Muscle of leg (tissue), 11 donors: ENCODE results near the gene ALS2CL. TPM values are rescaled to one million over a fixed set of nuclear protein-coding genes. Genes with fewer than 3 reads are reported as not detected.

Experiments
- DNase-seq: peaks from one replicate; pipeline ENCODE4 v3.0.0; 2013
- H3K27ac ChIP-seq: one replicate; pipeline ENCODE4 v1.5.1; 2013; ENCODE audit warnings: mild to moderate bottlenecking, low read length, control low read depth
- H3K27me3 ChIP-seq: one replicate; pipeline ENCODE4 v1.6.1; 2013; ENCODE audit warnings: low read length; ENCODE audit not compliant: control insufficient read depth, insufficient read depth
- H3K36me3 ChIP-seq: one replicate; pipeline ENCODE4 v1.6.1; 2013; ENCODE audit warnings: low read length; ENCODE audit not compliant: control insufficient read depth, insufficient read depth
- H3K4me1 ChIP-seq: one replicate; pipeline ENCODE4 v1.6.1; 2013; ENCODE audit warnings: low read length; ENCODE audit not compliant: control insufficient read depth, insufficient read depth
- H3K4me3 ChIP-seq: one replicate; pipeline ENCODE4 v1.5.1; 2013; ENCODE audit warnings: low read length, control low read depth
- H3K9me3 ChIP-seq: replicated peaks from 2 replicates; pipeline ENCODE4 v1.6.1; 2013; ENCODE audit warnings: low read depth, low read length; ENCODE audit not compliant: control insufficient read depth
- WGBS: methylation state at CpG from one replicate; pipeline ENCODE4 v1.1.5; 2013; ENCODE audit warnings: missing lambda C conversion rate; ENCODE audit not compliant: insufficient coverage; 5-methylcytosine and 5-hydroxymethylcytosine counted together
- polyA plus RNA-seq, 8 donors: library from polyadenylated mRNA; unstranded; fragments of 120-200 nt; gene quantifications; one replicate each; pipeline versions ENCODE4 v1.2.1 to v1.2.3, GENCODE V29; 2013; ENCODE audit warnings: inconsistent platforms in 1 of 8, low replicate concordance in 1 of 8; ENCODE audit not compliant: insufficient read length in 8 of 8, insufficient read depth in 1 of 8
- total RNA-seq: library from RNA; stranded (reverse); fragments of 120-200 nt; gene quantifications from one replicate; pipeline ENCODE4 v1.2.4, GENCODE V29; 2013

The ALS2CL gene
- total and polyA plus RNA-seq, 9 donors, result 1.9 to 7.3 (median 5.8) TPM

DNA sequence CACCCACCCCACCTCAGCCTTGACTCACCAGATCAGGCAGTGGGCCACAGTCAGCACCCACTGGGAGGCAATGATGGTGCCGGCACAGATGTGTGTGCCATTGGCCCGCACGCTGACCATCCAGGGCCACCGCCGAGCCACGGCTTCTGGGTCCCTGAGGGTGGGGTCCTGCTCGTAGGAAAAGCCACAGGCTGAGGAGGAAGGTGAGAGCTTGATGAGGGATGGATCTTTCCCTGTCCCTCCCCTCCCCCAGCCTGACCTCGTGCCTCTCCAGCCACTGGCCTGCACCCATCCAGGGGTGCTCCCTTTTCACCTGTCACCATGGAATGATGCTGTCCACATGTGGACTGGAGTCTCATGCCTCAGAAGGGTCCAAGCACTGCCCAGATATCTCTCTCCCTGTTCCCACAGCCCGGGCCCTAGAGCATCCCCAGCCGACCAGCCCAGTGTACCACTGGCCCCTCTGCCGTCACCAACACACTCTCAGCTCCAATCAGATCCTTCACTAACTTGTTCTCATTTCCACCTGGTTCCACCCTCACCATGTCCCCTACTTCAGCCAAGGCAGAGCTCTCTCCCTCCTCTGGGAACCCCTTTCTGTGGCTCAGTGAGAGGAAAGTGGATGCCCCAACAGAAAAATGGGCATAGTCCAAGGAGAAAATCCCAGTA is 22.2 kb upstream of the ALS2CL start:
- no peak overlapping the region for H3K27ac ChIP-seq
- DNase-seq, result no peak
- H3K9me3 ChIP-seq, result no peaks in the 10 kb centered on the region

DNA sequence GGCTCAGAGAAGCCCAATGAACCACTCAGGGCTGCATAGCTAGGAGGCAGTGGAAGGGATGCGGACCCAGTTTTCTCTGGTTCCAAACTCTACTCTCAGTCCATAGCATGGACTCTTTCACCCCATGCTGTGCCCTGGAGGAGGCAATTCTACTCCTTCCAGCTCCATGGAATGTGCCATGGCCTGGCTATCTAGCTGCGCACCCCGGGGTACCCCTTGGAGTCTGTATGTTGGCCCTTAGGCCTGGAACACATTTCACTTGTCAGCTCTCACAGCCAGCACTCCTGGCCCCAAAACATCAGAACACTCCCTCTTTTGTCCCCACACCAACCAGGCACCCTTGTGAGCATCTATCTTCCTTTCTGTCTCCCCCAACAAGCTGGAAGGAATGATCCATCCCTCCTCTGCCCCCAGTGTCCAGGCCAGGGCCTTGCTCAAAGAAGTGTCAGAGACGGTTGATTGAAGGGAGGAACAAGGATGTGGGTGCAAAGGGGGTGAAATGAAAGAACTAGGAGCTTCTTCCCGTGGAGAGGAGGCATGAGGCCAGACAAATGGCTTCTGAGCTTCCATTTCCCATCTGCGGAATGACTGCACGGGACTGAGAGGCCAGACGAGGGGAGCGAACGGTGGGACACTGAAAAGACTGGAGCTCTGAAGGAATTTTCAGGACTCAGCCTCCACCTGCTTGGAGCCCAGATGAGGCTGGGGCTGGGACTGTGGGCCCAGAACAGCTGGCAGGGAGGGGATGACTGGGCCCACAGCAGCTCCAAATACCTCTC is 21.4 kb upstream of the ALS2CL start:
- no peak overlapping the region for H3K4me3 ChIP-seq
- no peaks in the 10 kb centered on the region for H3K9me3 ChIP-seq
- DNase-seq, result no peak
- no peak overlapping the region for H3K27ac ChIP-seq
- no peaks in the 10 kb centered on the region for H3K36me3 ChIP-seq
- peaks cover 15% of the 10 kb centered on the region for H3K27me3 ChIP-seq
- 57% methylated on average over 10 of the region's 10 CpGs for WGBS
- H3K4me1 ChIP-seq, result peaks cover 13% of the 10 kb centered on the region

More for the DNA sequence above, 22.2 kb upstream of the ALS2CL start:
- H3K4me3 ChIP-seq, result no peak overlapping the region
- H3K27me3 ChIP-seq, result peaks cover 16% of the 10 kb centered on the region
- no peaks in the 10 kb centered on the region for H3K36me3 ChIP-seq
- H3K4me1 ChIP-seq, result peaks cover 11% of the 10 kb centered on the region
- 84% methylated on average over 5 of the region's 11 CpGs for WGBS

DNA sequence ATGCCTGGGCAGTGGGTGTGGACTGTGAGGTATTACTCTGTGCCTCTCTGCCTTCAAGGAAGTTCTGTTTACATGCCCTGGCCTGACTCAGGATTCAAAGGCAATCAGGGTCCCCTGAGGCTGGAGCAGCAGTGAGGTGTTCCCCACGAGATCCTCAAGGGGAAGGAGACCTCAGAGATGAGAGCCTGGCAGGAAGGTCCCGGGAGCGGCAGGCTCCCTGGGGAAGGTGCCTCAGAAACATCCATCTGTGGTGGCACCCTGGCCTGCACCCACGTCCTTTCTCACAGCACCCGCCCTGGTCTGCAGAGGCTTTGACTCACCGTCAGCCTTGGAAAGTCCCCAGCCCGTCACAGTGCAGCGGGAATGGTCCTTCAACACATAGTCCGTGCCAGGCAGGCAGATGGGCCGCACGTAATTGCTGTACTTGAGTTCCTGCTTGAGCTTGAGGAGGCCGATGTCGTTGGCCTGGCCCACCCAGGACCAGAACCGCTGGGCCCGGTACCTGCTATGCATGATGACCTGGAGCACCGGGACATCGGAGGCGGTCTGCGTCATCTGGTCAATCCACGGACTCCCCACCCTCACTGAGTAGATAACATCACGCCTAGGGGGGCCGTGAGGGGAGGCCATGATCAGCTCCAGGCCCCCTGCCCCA is 20.5 kb upstream of the ALS2CL start:
- Histone ChIP-seq H3K9me3 (no peaks in the 10 kb centered on the region), H3K27me3 (peaks cover 8% of the 10 kb centered on the region), H3K4me1 (peaks cover 13% of the 10 kb centered on the region), H3K4me3 (no peak overlapping the region), H3K27ac (no peak overlapping the region), H3K36me3 (no peaks in the 10 kb centered on the region)
- 88% methylated on average over 19 of the region's 22 CpGs for WGBS
- DNase-seq, result no peak

DNA sequence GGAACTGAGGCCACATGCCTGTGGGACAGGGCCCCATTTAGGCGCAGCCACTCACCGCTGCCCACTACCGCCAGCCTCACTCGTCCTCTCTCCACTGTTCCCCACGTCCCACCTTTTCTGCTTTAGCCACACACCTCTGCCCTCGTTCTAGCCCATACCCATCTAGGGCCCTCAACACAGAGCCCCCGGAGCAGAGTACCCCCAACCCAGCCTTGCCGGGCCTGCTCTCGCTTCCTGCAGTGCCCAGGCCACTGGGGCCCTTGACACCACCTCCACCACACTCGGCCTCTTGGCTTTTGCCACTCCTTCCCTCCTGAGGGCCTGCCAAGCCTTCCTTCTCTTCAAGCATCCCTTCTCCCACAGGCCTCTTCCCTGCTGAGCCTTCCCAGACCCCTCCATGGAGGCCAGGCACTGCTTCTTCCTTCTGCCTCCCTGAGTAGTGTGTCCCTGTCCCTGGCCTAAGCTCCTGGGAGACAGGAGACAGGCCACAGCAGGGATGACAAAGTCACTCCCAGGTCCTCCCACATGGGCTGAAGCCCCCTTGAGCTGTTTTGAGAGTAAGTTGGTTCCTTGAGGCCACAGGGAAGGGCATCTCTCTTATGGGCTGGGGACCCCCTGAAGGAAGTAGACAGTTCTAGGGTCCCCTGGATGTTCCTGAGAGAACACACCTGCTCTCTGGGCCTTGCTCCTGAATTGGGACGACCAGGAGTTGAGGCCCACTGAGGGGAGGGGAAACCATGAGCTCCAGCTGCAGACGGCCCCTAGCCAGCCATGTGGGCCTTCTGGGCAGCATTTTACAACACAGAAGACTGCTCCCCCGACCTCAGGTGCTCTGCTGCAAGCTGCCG is 19.8 kb upstream of the ALS2CL start:
- H3K27ac ChIP-seq, result no peak overlapping the region
- H3K27me3 ChIP-seq, result peaks cover 7% of the 10 kb centered on the region
- H3K4me1 ChIP-seq, result peaks cover 13% of the 10 kb centered on the region
- DNase-seq, result no peak
- no peak overlapping the region for H3K4me3 ChIP-seq
- no peaks in the 10 kb centered on the region for H3K9me3 ChIP-seq
- 78% methylated on average over 13 of the region's 14 CpGs for WGBS
- H3K36me3 ChIP-seq, result no peaks in the 10 kb centered on the region

DNA sequence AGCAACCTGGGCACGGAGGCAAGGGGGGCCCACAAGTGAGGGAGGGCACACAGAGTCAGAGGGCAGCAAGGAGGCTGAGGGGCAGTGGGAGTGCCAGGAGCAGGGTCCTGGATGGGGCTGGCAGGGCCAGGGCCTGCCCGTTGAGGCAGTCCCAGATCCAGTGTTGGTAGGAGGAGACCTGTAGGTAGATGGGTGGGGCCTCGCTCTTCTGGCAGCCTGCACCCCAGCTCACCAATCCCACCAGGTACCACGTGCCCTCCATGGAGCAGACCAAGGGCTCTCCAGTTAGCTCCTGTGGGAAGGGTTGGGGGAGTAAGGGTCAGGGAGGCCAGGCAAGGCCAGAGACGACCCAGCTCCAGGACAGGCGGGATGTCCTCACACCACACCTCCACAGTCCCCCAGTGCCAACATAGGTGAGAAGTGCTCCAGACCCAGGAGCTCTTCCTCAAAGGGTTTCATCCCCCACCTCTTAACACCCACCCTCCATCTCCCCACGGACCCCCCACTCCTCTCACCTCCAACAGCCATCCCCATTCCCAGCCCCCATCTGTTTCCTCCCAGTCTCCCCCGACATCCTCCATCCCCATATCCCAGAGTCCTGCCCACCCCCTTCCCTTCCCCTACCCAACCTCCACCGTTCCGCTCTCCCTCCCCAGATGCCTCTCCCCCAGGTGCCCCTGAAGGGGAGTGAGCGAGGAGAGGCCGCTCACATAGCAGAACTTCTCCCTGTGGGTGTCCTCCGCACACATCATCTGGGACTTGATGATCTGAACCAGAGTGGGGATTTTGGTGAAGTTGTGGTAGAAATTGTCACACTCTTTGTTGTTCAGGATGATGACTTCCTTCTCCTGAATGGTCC is 18.9 kb upstream of the ALS2CL start:
- no peak for DNase-seq
- no peaks in the 10 kb centered on the region for H3K36me3 ChIP-seq
- H3K9me3 ChIP-seq, result no peaks in the 10 kb centered on the region
- WGBS, result 72% methylated on average over 7 of the region's 13 CpGs
- H3K27ac ChIP-seq, result no peak overlapping the region
- peaks cover 13% of the 10 kb centered on the region for H3K4me1 ChIP-seq
- H3K27me3 ChIP-seq, result peaks cover 1% of the 10 kb centered on the region
- no peak overlapping the region for H3K4me3 ChIP-seq

DNA sequence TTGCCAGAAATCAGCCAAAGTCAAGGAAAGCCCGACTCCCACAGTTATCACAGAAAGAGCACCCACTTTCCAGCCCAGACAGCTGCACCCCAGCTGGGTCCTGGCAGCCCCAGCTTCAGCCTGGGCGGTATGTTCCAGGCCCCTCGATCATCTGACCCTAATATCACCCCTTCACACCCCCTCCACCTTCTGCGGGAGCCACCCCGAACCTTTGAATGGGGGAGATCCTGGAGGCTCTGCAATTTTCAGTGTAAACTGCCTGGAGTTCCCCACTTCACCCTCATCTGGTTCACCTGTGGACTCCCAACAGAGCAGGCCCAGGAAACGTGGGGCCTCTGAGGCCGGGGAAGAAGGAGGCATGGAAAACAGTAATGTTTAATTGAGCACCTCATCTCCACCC is 18.3 kb upstream of the ALS2CL start:
- peaks cover 17% of the 10 kb centered on the region for H3K4me1 ChIP-seq
- H3K4me3 ChIP-seq, result no peak overlapping the region
- no peak overlapping the region for H3K27ac ChIP-seq
- no peaks in the 10 kb centered on the region for H3K27me3 ChIP-seq
- H3K36me3 ChIP-seq, result no peaks in the 10 kb centered on the region
- no peak for DNase-seq
- WGBS, result 88% methylated on average over 1 of the region's 7 CpGs
- H3K9me3 ChIP-seq, result no peaks in the 10 kb centered on the region

DNA sequence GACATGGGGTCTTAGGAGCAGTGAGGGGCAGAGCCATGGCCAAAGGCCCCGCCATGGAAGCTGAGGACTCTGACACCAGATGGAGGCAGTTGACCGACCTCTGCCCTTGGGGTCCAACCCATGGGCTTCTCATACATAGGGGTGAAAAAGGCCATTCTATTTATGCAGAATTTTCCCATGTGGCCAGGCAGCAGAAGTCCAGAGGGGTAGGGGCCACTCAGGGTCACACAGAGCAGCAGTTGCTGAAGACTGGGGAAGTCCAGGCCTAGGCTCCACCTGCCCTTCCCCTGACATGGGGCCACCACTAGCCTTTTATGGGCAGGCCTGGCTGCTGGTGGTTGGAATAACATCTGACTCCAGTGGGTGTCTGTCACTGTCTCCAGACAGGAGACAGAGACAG is 17.8 kb upstream of the ALS2CL start:
- Histone ChIP-seq H3K36me3 (no peaks in the 10 kb centered on the region), H3K4me1 (peaks cover 22% of the 10 kb centered on the region), H3K27me3 (no peaks in the 10 kb centered on the region), H3K4me3 (no peak overlapping the region), H3K9me3 (no peaks in the 10 kb centered on the region), H3K27ac (no peak overlapping the region)
- DNase-seq, result no peak
- 94% methylated on average over 2 of the region's 2 CpGs for WGBS

DNA sequence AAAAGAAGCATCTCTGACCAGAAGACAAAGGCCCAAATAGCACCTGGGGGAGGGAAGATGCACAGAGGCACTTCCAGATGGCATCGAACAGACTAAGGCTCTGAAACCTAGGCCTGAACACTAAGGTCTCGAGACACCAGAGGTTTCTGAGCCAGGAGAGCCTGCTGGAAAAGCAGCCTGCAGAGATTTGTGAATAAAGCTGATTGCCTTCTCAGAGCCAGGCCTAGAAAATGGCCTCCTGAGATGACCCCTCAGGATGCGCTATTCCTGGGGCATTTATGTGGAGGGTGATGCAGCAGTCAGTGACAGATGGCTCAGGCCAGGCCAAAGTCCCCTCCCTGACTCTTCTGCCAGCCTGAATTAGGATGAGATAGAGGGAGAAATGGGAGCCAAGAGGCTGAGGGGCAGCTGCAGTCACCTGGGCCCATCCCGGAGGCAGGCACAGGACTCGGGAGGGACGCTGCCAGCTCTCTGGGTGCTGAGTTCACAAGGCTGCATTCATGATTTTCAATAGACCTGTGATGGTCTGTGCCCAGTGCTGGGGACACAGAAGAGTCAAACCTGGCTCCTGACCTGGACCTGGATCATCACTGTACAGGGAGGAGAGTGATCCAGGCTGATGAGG is 17.3 kb upstream of the ALS2CL start:
- H3K4me3 ChIP-seq, result no peak overlapping the region
- no peaks in the 10 kb centered on the region for H3K36me3 ChIP-seq
- H3K27me3 ChIP-seq, result no peaks in the 10 kb centered on the region
- WGBS, result 89% methylated on average over 6 of the region's 6 CpGs
- no peaks in the 10 kb centered on the region for H3K9me3 ChIP-seq
- no peak for DNase-seq
- no peak overlapping the region for H3K27ac ChIP-seq
- H3K4me1 ChIP-seq, result peaks cover 25% of the 10 kb centered on the region

DNA sequence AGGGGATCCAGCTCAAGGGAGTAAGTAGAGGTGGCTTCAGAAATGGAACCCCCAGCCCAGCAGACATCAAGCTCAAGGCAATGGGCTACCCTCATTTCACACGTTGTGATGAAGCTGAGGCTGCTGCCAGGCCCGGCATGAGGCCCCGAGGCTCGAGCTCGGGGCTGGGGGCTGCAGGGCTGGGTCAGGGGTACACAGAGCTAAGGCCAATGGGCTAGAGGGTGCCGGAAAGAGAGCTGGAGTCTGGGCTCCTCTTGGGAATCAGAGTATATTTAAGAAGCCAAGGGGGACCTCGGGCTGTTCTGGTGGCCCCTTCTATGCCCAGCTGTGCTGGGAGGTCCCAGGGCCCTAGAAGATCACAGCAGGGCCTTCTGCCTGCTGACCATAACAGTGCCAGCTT is 16.8 kb upstream of the ALS2CL start:
- no peak for DNase-seq
- WGBS, result 77% methylated on average over 7 of the region's 7 CpGs
- H3K27me3 ChIP-seq, result no peaks in the 10 kb centered on the region
- H3K9me3 ChIP-seq, result no peaks in the 10 kb centered on the region
- no peaks in the 10 kb centered on the region for H3K36me3 ChIP-seq
- H3K27ac ChIP-seq, result no peak overlapping the region
- H3K4me3 ChIP-seq, result no peak overlapping the region
- peaks cover 30% of the 10 kb centered on the region for H3K4me1 ChIP-seq
